ENCODE measurements around the gene ERRFI1.

Gene ERRFI1

GRCh38 chr1:8042134-8042533 lies 16.0 kb upstream of the ERRFI1 start:
- DNase-seq, result no peak

- no peak for DNase-seq
These were observed 14.5 kb upstream of the ERRFI1 start for GRCh38 chr1:8040586-8040985.

- no peak for DNase-seq
These were observed 13.0 kb upstream of the ERRFI1 start for GRCh38 chr1:8039071-8039470.

- DNase-seq, result no peak
These were observed 9.2 kb upstream of the ERRFI1 start for GRCh38 chr1:8035289-8035688.

GRCh38 chr1:8033322-8033721 lies 7.2 kb upstream of the ERRFI1 start:
- no peak for DNase-seq

- DNase-seq, result no peak
These were observed 6.3 kb upstream of the ERRFI1 start for GRCh38 chr1:8032366-8032910.

GRCh38 chr1:8031176-8031785 lies 5.2 kb upstream of the ERRFI1 start:
- no peak for DNase-seq

- DNase-seq, result no peak
These were observed 2.4 kb upstream of the ERRFI1 start for GRCh38 chr1:8028571-8028910.

- no peak for DNase-seq
These were observed 1.9 kb upstream of the ERRFI1 start for GRCh38 chr1:8027748-8028570.

- no peak for DNase-seq
These were observed 1.1 kb upstream of the ERRFI1 start for GRCh38 chr1:8026976-8027747.

GRCh38 chr1:8025671-8026144 lies 401 bp downstream of the ERRFI1 start:
- DNase-seq, result no peak

- no peak for DNase-seq
These were observed 943 bp downstream of the ERRFI1 start for GRCh38 chr1:8025061-8025670.

- no peak for DNase-seq
These were observed 1.8 kb downstream of the ERRFI1 start for GRCh38 chr1:8024329-8024728.

- no peak for DNase-seq
These were observed 2.2 kb downstream of the ERRFI1 start for GRCh38 chr1:8023995-8024313.

- DNase-seq, result no peak
These were observed 2.7 kb downstream of the ERRFI1 start for GRCh38 chr1:8023287-8023994.

- no peak for DNase-seq
These were observed 3.5 kb downstream of the ERRFI1 start for GRCh38 chr1:8022395-8023286.

- no peak for DNase-seq
These were observed 4.3 kb downstream of the ERRFI1 start for GRCh38 chr1:8021676-8022266.

GRCh38 chr1:8020032-8020431 lies 6.1 kb downstream of the ERRFI1 start:
- DNase-seq, result no peak

GRCh38 chr1:8019229-8019620 lies 6.9 kb downstream of the ERRFI1 start:
- no peak for DNase-seq

- DNase-seq, result no peak
These were observed 7.4 kb downstream of the ERRFI1 start for GRCh38 chr1:8018492-8019228.
